Activated gamma-delta T cell treated with Interleukin-2 at 50 U/mL for 16 hours (primary cell): Measurements from ENCODE around the gene KAT2A.
"Not testable (repeated sequence)": the region's sequence is repeated elsewhere in the genome, so short reads cannot be mapped to it uniquely, and the experiment has no call there.

Experiments
- DNase-seq: peaks from one replicate; pipeline ENCODE4 v3.0.0-alpha.2; 2020

Gene KAT2A

GRCh38 chr17:42120770-42121769 is at the start of gene KAT2A:
KAT2A (minus strand) TSS chr17:42121367; CDS start chr17:42121304, 63 bp downstream.
- peak; percentile 70 for DNase-seq

- DNase-seq: no peak
These were observed 48.2 kb upstream of the KAT2A start for GRCh38 chr17:42169351-42169750.

GRCh38 chr17:42167807-42168206 is 46.6 kb upstream of the KAT2A start:
- no peak for DNase-seq

GRCh38 chr17:42166196-42166763 is 45.1 kb upstream of the KAT2A start:
- no peak for DNase-seq

- no peak for DNase-seq
These were observed 44.6 kb upstream of the KAT2A start for GRCh38 chr17:42165751-42166150.

DNA sequence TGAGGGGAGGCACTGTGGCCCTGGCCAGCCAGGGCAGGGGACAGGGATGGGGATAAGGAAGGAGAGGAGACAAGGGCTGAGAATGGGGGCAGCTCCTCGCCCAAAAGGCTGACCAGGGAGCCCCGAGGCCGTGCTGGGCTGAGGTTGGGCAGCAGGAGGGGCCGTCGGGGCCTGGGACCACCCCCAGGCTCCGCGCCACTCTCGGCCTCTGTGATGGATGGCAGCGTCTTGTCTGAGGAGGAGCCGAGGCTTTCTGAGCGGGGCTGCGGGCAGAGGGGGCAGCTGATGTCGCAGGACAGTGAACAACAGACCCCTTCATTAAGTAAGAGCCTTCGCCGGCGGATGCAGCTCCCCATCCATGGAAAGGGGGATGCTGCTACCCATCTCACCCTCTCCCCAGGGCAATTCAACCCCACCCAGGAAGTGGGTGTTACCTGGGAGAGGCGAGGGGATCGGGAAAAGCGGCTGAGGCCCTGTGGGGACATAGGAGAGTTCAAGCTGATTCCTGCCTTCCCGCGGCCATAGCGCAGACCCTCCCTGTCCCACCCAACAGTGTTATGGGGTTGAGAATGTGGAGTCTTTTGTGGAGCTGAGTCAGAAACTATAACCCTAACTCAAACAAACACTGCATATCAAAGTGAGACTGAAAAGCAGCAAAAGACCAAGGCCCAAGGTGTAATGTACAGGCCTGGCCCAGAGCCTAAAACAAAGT is 42.7 kb upstream of the KAT2A start:
- no peak for DNase-seq

GRCh38 chr17:42163113-42163512 is 41.9 kb upstream of the KAT2A start:
- no peak for DNase-seq

DNA sequence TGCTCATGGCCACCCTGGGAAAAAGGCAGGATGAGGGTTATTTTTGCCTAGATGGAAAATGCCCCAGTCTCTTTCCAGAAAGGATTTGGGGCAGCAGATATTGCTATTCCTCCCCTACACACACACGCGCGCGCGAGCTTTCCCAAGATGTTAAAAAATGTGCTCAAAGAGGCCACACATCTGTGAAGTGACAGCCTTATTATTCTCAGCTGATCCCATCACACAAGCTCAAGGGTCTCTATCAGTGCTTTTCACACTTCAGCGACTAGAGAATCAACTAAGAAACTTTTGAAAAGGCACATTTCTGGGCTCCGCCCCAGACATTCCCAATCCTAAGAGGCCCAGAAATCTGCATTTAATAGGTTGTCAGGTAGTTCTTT is 39.4 kb upstream of the KAT2A start:
- DNase-seq: no peak

GRCh38 chr17:42159796-42160530 is 38.8 kb upstream of the KAT2A start:
- DNase-seq: no peak

- no peak for DNase-seq
These were observed 34.5 kb upstream of the KAT2A start for GRCh38 chr17:42155614-42156045.

- DNase-seq: no peak
These were observed 33.0 kb upstream of the KAT2A start for GRCh38 chr17:42153919-42154742.

DNA sequence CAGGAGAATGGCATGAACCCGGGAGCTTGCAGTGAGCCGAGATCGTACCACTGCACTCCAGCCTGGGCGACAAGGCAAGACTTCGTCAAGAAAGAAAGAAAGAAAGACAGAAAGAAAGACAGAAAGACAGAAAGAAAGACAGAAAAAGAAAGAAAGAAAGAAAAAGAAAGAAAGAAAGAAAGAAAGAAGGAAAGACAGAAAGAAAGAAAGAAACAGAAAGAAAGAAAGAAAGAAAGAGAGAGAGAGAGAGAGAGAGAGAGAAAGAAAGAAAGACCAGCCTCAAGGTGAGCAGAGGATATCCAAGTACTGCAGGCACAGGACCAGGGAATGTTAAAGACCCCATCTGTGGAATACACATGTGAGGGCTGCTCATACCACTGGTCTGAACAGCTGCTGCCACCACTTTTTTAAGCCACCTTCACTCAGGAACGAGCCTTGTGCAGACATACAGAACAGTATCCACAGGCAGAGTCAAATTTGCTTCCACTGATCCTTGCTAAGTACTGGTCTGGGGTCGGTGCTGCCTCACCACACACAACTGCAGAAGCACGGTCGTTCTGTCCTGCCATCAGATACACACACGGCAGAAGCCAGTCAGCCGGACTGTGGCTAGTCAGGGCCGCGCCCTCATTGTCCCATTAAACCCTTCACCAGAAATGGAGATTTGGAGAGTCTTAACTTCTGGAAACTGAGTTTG is 25.9 kb upstream of the KAT2A start:
- no peak for DNase-seq

- DNase-seq: not testable (repeated sequence)
These were observed 22.0 kb upstream of the KAT2A start for GRCh38 chr17:42143138-42143537.

- DNase-seq: no peak
These were observed 21.3 kb upstream of the KAT2A start for GRCh38 chr17:42142371-42142896.

DNA sequence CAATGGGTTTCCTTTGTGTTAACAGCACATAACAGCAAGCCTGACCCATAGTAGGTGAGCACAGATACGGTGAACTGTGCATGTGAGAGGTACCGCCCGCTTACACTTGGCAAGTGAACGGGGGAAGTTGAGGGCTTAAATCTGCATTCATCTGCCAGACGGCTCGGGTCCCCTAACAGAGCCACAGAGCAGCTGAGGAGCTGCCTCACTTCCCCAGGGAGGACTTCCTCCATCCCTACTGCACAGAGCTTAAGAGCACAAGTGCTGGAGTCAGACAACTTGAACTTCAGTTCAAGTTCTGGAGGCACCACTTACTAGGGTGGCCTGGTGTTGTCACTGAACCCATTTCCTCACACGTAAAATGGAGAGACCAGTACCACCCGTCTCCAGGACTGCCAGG is 20.2 kb upstream of the KAT2A start:
- no peak for DNase-seq

DNA sequence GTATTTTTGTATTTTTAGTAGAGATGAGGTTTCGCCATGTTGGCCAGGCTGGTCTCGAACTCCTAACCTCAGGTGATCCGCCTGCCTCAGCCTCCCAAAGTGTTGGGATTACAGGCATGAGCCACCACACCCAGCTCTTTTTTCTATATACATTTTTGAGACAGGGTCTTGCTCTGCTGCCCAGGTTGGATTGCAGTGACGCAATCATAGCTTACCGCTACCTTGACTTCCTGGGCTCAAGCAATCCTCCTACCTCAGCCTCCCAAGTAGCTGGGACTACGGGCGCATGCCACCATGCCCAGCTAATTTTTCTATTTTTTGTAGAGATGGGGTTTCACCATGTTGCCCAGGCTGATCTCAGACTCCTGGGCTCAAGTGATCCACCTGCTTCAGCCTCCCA is 19.5 kb upstream of the KAT2A start:
- DNase-seq: not testable (repeated sequence)

GRCh38 chr17:42138749-42139492 is 17.8 kb upstream of the KAT2A start:
- no peak for DNase-seq

DNA sequence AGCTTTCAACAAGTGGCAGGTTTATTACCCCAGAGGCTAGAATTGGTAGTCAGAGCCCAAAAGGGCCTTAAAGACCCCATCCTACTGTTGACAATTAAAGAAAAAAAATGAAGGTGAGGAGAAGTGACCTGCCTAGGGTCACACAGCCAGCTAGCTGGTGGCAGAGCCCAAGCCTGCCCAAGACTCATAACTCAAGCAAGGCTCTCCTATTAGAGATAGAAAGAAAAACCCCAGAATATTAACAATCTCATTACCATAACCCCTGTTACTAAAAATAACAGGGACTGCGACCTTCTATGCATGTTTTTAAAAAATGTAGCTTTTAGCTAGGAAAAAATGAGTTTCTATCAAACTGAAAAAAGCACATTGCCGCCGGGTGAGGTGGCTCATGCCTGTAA is 15.5 kb upstream of the KAT2A start:
- DNase-seq: no peak

GRCh38 chr17:42135664-42136653 is 14.8 kb upstream of the KAT2A start:
- DNase-seq: no peak
